Ascending aorta (tissue), 2 donors: ENCODE results near the gene OR2Z1. TPM values are rescaled to one million over a fixed set of nuclear protein-coding genes. Genes with fewer than 3 reads are reported as not detected.

Source experiments
- DNase-seq, 2 donors: peaks; one replicate each; pipeline ENCODE4 v3.0.0-alpha.2; 2019; ENCODE audit warnings: low spot score in 2 of 2
- H3K27ac ChIP-seq, 2 donors: fragments of 200-600 bp; sonication (generic); one replicate each; pipeline ENCODE4 v1.5.1; 2016 to 2017; ENCODE audit warnings: mild to moderate bottlenecking in 1 of 2
- H3K27me3 ChIP-seq: fragments of 200-600 bp; sonication (generic); one replicate; pipeline ENCODE4 v1.5.1; 2017
- H3K36me3 ChIP-seq, 2 donors: fragments of 200-600 bp; sonication (generic); one replicate each; pipeline ENCODE4 v1.5.1; 2016
- H3K4me1 ChIP-seq, 2 donors: fragments of 200-600 bp; sonication (generic); one replicate each; pipeline ENCODE4 v1.5.1; 2016 to 2017; ENCODE audit warnings: mild to moderate bottlenecking in 1 of 2
- H3K4me3 ChIP-seq, 2 donors: fragments of 200-600 bp; sonication (generic); one replicate each; pipeline ENCODE4 v1.5.1; 2016 to 2017; ENCODE audit warnings: mild to moderate bottlenecking in 1 of 2
- H3K9me3 ChIP-seq, 2 donors: fragments of 200-600 bp; sonication (generic); one replicate each; pipeline ENCODE4 v1.5.1; 2016
- CTCF ChIP-seq, 3 experiments: fragments of 200-600 bp in 2 of 3; fragments of 450-650 bp in 1 of 3; sonication (generic) in 2 of 3; IDR thresholded peaks; one replicate each; pipeline ENCODE4 v1.5.1; 2016 to 2019; ENCODE audit warnings: antibody characterized with exemption in 3 of 3, mild to moderate bottlenecking in 1 of 3, moderate library complexity in 1 of 3
- intact Hi-C: fragments of 100-400 bp; cut with DNase I; formaldehyde crosslinking; loops from one replicate; pipeline ENCODE4 v1.15.1; 2023
- total RNA-seq: library from RNA; depleted of rRNA; stranded (reverse); fragments of >200 nt; gene quantifications from one replicate; pipeline ENCODE4 v1.1.0, GENCODE V29; 2016

OR2Z1 gene
- total RNA-seq, 1 donor from 2014 or later = not detected

- Histone ChIP-seq H3K27ac (no peak overlapping the region), H3K27me3 (no peaks in the 10 kb centered on the region), H3K4me3 (no peak overlapping the region), H3K9me3 (no peaks in the 10 kb centered on the region), H3K4me1 (no peaks in the 10 kb centered on the region), H3K36me3 (no peaks in the 10 kb centered on the region)
- DNase-seq = no peak
- TF ChIP-seq CTCF (IDR thresholded peaks at IDR 0.05) = no peak
- intact Hi-C loops = no loop called here
Observed at GRCh38 chr19:8681345-8682029, 39.9 kb upstream of the OR2Z1 start.

GRCh38 chr19:8682472-8682871, 39.0 kb upstream of the OR2Z1 start:
- Histone ChIP-seq H3K4me3 (no peak overlapping the region), H3K4me1 (no peaks in the 10 kb centered on the region), H3K36me3 (no peaks in the 10 kb centered on the region), H3K27ac (no peak overlapping the region), H3K27me3 (no peaks in the 10 kb centered on the region), H3K9me3 (no peaks in the 10 kb centered on the region)
- intact Hi-C loops = no loop called here
- no peak for TF ChIP-seq CTCF (IDR thresholded peaks at IDR 0.05)
- DNase-seq = no peak

- intact Hi-C loops = no loop called here
Observed at GRCh38 chr19:8682931-8683330, 38.5 kb upstream of the OR2Z1 start.

GRCh38 chr19:8684001-8684902, 37.2 kb upstream of the OR2Z1 start:
- Histone ChIP-seq H3K9me3 (no peaks in the 10 kb centered on the region), H3K27ac (no peak overlapping the region), H3K27me3 (no peaks in the 10 kb centered on the region), H3K36me3 (no peaks in the 10 kb centered on the region), H3K4me3 (no peak overlapping the region), H3K4me1 (no peaks in the 10 kb centered on the region)
- DNase-seq = no peak
- intact Hi-C loops = no loop called here
- no peak for TF ChIP-seq CTCF (IDR thresholded peaks at IDR 0.05)

More at GRCh38 chr19:8682931-8683330, 38.5 kb upstream of the OR2Z1 start:
- H3K9me3 ChIP-seq = no peaks in the 10 kb centered on the region
- H3K4me1 ChIP-seq = no peaks in the 10 kb centered on the region
- no peak for TF ChIP-seq CTCF (IDR thresholded peaks at IDR 0.05)
- H3K27ac ChIP-seq = no peak overlapping the region
- no peaks in the 10 kb centered on the region for H3K27me3 ChIP-seq
- no peak for DNase-seq
- H3K36me3 ChIP-seq = no peaks in the 10 kb centered on the region
- no peak overlapping the region for H3K4me3 ChIP-seq

GRCh38 chr19:8686549-8686948, 34.9 kb upstream of the OR2Z1 start:
- TF ChIP-seq CTCF (IDR thresholded peaks at IDR 0.05) = no peak
- H3K4me1 ChIP-seq = no peaks in the 10 kb centered on the region
- no peak overlapping the region for H3K27ac ChIP-seq
- no peaks in the 10 kb centered on the region for H3K9me3 ChIP-seq
- intact Hi-C loops = no loop called here
- H3K36me3 ChIP-seq = no peaks in the 10 kb centered on the region
- H3K27me3 ChIP-seq = no peaks in the 10 kb centered on the region
- no peak overlapping the region for H3K4me3 ChIP-seq
- no peak for DNase-seq
